ENCODE results near the gene CTBP2. TPM values are rescaled to one million over a fixed set of nuclear protein-coding genes. Genes with fewer than 3 reads are reported as not detected.

The CTBP2 gene
- total RNA-seq, 1 experiment from 2014 or later = 125 TPM

DNA sequence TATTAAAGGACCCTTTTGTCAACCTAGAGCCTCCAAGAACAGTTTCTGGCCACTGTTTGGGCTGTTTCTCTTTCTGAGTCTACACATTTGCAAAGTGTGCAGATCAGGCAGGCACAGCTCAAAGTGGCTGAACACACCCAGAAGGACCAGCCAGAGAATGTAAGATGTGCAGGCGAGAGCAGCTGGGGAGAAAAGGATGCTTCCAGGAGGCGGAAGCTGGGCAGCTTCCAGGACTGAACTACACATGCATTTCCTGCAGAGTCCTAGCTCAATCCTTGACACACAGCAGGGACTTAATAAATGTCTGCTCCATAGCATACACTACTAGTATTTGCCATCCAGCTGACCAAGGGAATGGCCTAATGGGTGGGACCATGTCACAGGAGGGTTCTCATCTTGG lies 70.9 kb downstream of the CTBP2 start:
- intact Hi-C loops (cut with micrococcal nuclease; ENCODE audit: unreplicated experiment) = loop anchor here (10.0 kb wide), 1 partner anchor 65 kb away; no protein-coding TSS in a partner anchor
- no peak for TF ChIP-seq TCF7L2 (IDR thresholded peaks at IDR 0.05; ENCODE audit: low read depth, low read length)
- TF ChIP-seq, protein P1, sequence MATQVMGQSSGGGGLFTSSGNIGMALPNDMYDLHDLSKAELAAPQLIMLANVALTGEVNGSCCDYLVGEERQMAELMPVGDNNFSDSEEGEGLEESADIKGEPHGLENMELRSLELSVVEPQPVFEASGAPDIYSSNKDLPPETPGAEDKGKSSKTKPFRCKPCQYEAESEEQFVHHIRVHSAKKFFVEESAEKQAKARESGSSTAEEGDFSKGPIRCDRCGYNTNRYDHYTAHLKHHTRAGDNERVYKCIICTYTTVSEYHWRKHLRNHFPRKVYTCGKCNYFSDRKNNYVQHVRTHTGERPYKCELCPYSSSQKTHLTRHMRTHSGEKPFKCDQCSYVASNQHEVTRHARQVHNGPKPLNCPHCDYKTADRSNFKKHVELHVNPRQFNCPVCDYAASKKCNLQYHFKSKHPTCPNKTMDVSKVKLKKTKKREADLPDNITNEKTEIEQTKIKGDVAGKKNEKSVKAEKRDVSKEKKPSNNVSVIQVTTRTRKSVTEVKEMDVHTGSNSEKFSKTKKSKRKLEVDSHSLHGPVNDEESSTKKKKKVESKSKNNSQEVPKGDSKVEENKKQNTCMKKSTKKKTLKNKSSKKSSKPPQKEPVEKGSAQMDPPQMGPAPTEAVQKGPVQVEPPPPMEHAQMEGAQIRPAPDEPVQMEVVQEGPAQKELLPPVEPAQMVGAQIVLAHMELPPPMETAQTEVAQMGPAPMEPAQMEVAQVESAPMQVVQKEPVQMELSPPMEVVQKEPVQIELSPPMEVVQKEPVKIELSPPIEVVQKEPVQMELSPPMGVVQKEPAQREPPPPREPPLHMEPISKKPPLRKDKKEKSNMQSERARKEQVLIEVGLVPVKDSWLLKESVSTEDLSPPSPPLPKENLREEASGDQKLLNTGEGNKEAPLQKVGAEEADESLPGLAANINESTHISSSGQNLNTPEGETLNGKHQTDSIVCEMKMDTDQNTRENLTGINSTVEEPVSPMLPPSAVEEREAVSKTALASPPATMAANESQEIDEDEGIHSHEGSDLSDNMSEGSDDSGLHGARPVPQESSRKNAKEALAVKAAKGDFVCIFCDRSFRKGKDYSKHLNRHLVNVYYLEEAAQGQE (IDR thresholded peaks at IDR 0.05; ENCODE audit: insufficient read depth in 1 of 2, low read depth in 2 of 2, low read length in 1 of 2) = no peak
- TF ChIP-seq SIN3A (IDR thresholded peaks at IDR 0.05; ENCODE audit: borderline replicate concordance, insufficient read depth, low read depth, low read length) = no peak
- TF ChIP-seq, protein P2, sequence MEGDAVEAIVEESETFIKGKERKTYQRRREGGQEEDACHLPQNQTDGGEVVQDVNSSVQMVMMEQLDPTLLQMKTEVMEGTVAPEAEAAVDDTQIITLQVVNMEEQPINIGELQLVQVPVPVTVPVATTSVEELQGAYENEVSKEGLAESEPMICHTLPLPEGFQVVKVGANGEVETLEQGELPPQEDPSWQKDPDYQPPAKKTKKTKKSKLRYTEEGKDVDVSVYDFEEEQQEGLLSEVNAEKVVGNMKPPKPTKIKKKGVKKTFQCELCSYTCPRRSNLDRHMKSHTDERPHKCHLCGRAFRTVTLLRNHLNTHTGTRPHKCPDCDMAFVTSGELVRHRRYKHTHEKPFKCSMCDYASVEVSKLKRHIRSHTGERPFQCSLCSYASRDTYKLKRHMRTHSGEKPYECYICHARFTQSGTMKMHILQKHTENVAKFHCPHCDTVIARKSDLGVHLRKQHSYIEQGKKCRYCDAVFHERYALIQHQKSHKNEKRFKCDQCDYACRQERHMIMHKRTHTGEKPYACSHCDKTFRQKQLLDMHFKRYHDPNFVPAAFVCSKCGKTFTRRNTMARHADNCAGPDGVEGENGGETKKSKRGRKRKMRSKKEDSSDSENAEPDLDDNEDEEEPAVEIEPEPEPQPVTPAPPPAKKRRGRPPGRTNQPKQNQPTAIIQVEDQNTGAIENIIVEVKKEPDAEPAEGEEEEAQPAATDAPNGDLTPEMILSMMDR (IDR thresholded peaks at IDR 0.05) = no peak
- no peak for TF ChIP-seq POLR2AphosphoS5 (IDR thresholded peaks at IDR 0.05; ENCODE audit: low read depth, low read length)
- Histone ChIP-seq H3K4me3 (ENCODE audit: low read depth in 2 of 2, low read length in 2 of 2) (no peak overlapping the region), H3K27ac (ENCODE audit: low read length) (no peak overlapping the region), H3K9me3 (ENCODE audit: control insufficient read depth, insufficient read depth, low read depth, low read length) (no peaks in the 10 kb centered on the region), H3K36me3 (ENCODE audit: control insufficient read depth, insufficient read depth, low read length) (0 out of 2 replicates have a peak, but pooled peaks cover 2% of the 10 kb centered on the region), H3K27me3 (ENCODE audit: control insufficient read depth, insufficient read depth, low read length) (no peaks in the 10 kb centered on the region), H3K4me1 (ENCODE audit: control insufficient read depth, insufficient read depth, low read length) (peaks cover 16% of the 10 kb centered on the region)
- BruUV-seq (replicated peaks) = no TSS peak
- in situ Hi-C loops (cut with HindIII; ENCODE audit: low pct_unique_long_range_greater_than_20kb, low sequenced_read_pairs) = no loop called here
- ATAC-seq (no peak), DNase-seq (ENCODE audit: low read depth, low spot score) (no peak)
- POLR2A ChIA-PET = no interaction called here
- CTCF ChIA-PET = no interaction called here

DNA sequence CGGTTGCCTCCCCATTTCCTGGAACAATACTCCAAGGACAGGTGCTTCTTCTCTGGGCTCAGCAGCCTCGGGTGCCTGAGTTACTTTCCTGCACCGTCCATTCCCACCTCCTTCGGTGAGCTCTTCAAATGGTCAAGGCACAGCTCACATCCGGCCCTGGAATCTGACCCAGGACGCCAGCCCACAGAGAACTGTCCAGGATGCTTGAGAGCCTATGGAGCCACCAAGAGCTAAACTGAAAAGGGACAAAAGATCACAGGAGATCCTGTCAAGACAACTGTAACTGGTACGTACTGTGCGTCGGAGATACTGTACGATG lies 72.5 kb downstream of the CTBP2 start:
- no peak for DNase-seq (ENCODE audit: low read depth, low spot score)
- intact Hi-C loops (cut with micrococcal nuclease; ENCODE audit: unreplicated experiment) = loop anchor here (10.0 kb wide), 1 partner anchor 67 kb away; no protein-coding TSS in a partner anchor
- in situ Hi-C loops (cut with HindIII; ENCODE audit: low pct_unique_long_range_greater_than_20kb, low sequenced_read_pairs) = no loop called here
- Histone ChIP-seq H3K27me3 (ENCODE audit: control insufficient read depth, insufficient read depth, low read length) (no peaks in the 10 kb centered on the region), H3K4me3 (ENCODE audit: low read depth in 2 of 2, low read length in 2 of 2) (no peak overlapping the region), H3K9me3 (ENCODE audit: control insufficient read depth, insufficient read depth, low read depth, low read length) (no peaks in the 10 kb centered on the region), H3K27ac (ENCODE audit: low read length) (no peak overlapping the region), H3K4me1 (ENCODE audit: control insufficient read depth, insufficient read depth, low read length) (peaks cover 32% of the 10 kb centered on the region), H3K36me3 (ENCODE audit: control insufficient read depth, insufficient read depth, low read length) (0 out of 2 replicates have a peak, but pooled peaks cover 2% of the 10 kb centered on the region)
- BruUV-seq (replicated peaks) = no TSS peak
- no peak for ATAC-seq
- ChIA-PET POLR2A (no interaction called here), CTCF (no interaction called here)
- TF ChIP-seq POLR2AphosphoS5 (IDR thresholded peaks at IDR 0.05; ENCODE audit: low read depth, low read length) (no peak), SIN3A (IDR thresholded peaks at IDR 0.05; ENCODE audit: borderline replicate concordance, insufficient read depth, low read depth, low read length) (no peak), TCF7L2 (IDR thresholded peaks at IDR 0.05; ENCODE audit: low read depth, low read length) (no peak)
- TF ChIP-seq, protein P2 (IDR thresholded peaks at IDR 0.05) = no peak
- TF ChIP-seq, protein P1 (IDR thresholded peaks at IDR 0.05; ENCODE audit: insufficient read depth in 1 of 2, low read depth in 2 of 2, low read length in 1 of 2) = no peak

All from Panc1 (cell line).